Cardiac septum (tissue), 1 donor: ENCODE measurements around the gene ABLIM3. TPM values are rescaled to one million over a fixed set of nuclear protein-coding genes. Genes with fewer than 3 reads are reported as not detected.
"Not testable (repeated sequence)": the region's sequence is repeated elsewhere in the genome, so short reads cannot be mapped to it uniquely, and the experiment has no call there.

Source experiments
- DNase-seq: peaks from one replicate; pipeline ENCODE4 v3.0.0-alpha.2; 2020; ENCODE audit warnings: low spot score
- intact Hi-C: fragments of 100-400 bp; cut with DNase I; formaldehyde crosslinking; loops from one replicate; pipeline ENCODE4 v1.14.0; 2022
- total RNA-seq: library from RNA; stranded (reverse); fragmentation: NEBNext Ultra II Directional; extraction: Animal tissue kit (Norgen Biotek cat#: 25700); gene quantifications from one replicate; pipeline ENCODE4 v1.2.1, GENCODE V29; 2021
- donor health status: DM: no; HTN: no; CAD: no.

Gene ABLIM3
- total RNA-seq, 1 donor from 2014 or later: 118 TPM

DNA sequence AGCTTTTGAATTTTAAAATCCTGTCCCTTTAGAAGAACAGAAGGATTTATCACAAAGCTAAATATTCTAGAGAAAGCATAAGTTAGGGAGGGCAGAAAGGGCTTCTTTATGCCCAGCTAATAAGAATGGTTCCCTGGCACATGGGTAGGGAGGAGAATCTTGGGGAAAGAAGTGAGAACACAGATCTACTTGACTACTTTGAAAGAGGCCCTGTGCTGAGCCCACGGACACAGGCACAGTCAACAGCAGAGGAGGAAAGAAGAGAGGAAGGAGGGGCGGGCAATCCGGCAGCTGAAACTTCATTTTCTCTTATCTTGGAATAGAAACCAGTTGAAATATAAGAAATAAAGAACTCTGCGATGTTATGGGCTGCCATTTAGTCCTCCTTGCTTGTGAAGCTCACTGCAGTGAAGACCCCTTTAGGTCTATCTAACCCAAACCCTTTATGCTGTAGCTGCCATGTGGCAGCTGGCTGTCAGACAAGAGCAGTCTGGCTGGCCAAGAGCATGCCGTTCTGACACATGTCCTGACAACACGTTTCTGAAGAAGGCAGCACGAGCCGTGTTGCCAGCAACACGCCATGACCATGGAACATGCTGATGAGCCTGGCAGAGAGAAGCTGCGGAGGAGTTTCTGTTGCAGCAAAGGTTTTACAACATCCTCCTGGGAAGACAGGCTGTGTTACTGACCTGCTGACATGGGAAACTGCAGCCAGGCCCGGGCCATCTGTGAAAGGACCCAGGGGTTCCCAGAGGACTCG, 34.2 kb downstream of the ABLIM3 start:
- peak; percentile 85 for DNase-seq
- intact Hi-C loops: loop anchor here (2.0 to 5.0 kb wide), 3 partner anchors 21 to 37 kb away; partner anchors contain the start of gene ABLIM3

DNA sequence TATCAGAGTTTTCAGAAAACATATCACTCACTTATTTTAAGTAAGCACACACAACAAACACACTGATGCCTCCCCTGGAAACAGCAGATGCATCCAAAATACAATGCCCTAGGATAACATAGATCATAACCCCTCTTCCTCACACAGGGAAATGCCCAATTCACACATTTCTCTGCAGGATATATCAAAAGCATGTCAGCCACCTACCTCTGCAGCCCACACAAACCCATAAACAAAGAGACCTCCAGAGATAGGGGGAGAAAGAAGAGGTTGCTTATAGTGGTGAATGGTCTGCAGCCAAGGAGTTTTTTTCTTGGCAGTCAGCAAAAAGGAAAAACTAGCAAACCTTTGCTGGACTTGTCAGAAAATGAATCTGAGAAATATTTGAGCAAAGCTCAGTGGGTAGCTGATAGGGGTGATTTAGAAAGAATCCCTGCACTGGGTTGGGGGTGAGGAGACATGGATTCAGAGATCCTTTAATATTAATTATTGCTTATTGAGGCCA, 36.1 kb downstream of the ABLIM3 start:
- intact Hi-C loops: loop anchor here (5.0 kb wide), 2 partner anchors 35 kb away; partner anchors contain the start of gene ABLIM3
- DNase-seq: no peak

DNA sequence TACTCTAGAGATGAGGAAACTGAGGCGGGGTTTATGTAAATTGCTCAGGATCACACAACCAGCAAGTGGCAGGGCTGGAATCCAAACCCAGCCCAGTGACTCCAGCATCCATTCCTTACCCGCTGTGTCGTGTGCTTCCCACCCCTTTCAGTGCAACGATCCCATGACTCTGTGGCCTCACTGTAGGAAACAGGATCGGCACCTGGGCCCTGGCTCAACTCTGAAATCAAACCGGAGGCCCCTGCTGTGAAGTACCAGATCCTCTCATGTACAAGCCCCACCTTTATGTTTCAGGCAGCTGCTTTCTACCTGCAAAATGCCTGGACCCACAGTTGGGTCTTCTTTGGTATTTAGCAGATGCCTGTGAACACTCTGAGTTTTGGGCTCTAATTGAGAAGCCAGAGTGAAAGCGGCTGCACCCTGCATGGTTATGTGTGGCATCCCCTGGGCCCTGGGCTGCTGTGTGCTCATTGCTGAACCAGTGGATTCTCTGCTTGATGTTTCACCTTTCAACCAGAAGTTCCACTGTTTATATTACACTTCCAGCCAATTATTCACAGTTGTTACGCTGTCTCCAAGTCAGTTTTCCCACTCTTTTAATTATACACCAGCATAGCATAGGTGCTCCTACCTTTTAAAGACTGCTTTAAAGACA, 36.7 kb downstream of the ABLIM3 start:
- no peak for DNase-seq
- intact Hi-C loops: loop anchor here (5.0 kb wide), 2 partner anchors 34 to 36 kb away; partner anchors contain the start of gene ABLIM3

DNA sequence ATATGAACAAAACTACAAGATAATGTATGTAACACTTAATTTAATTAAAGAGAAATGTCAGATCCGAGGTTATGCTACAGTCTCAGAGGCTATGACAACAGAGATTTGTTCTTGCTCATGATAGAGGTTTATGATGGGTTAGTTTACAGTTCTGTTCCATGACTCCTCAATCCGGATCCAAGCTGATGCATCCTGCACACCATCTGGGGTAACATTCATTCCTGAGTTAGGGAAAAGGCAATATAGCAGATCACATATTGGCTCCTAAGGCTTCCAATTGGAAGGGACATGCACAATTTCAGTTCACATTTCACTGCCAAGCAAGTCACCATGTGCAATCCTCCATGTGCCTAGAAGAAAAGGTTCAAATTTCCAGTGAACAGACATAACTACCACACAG, 40.4 kb downstream of the ABLIM3 start:
- no peak for DNase-seq
- intact Hi-C loops: no loop called here

DNA sequence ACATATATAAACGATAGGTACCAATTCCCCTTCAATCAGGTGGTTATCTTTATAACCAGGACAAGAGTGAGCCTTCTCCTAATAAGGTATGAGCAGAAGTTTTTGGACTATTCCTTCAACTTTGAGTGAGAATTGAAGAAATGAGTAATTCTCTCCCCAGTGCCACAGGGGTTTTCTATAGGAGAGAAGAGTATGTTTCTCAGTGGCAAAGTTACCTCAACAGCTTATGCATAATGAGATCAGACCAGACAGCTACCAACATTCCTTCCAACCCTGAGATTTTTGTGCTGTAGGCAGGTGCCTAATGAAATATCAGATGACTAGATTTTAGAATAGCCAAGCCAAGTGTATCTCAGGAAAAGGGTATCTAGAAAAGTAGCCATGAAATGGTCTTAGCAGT, 40.9 kb downstream of the ABLIM3 start:
- DNase-seq: no peak
- intact Hi-C loops: no loop called here

- no peak for DNase-seq
- intact Hi-C loops: no loop called here
Measured at GRCh38 chr5:149185067-149185466, 43.8 kb downstream of the ABLIM3 start.

DNA sequence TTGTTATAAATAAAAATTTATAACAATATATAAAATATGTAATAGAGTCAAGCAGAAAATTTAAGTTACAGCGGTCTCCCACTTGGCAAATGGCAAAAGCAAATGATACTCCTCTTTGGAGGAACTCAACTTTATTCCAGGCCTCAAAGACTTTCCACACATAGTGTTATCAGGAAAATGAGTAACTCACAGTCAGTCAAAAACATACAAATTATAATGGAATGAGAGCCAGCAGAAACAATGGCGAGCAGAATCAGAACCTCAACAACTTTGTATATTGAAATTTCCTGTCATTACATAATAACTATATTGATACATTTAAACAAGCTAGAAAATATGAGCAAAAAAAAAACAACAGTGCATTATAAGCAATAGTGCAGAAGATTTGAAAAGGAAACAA, 45.2 kb downstream of the ABLIM3 start:
- intact Hi-C loops: no loop called here

DNA sequence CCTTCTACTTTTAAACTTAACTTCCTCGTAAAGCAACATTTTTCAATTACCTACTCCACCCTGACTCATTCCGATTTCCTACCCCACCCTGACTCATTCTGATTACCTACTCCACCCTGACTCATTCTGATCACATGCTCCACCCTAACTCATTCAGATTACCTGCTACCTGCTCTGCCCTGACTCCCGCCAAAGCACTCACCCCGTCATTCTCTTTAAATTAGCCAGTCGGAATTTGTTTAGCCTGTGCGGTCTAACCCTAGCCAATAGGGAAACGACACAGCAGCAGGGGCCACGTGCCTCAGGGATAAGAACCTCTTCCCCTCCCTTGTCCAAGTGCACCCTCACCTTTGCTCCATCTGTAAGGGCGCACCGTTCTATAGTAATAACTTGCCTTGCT, 46.3 kb downstream of the ABLIM3 start:
- DNase-seq, intact Hi-C loops: not testable (repeated sequence)

More for the DNA sequence above, 45.2 kb downstream of the ABLIM3 start:
- DNase-seq: no peak

DNA sequence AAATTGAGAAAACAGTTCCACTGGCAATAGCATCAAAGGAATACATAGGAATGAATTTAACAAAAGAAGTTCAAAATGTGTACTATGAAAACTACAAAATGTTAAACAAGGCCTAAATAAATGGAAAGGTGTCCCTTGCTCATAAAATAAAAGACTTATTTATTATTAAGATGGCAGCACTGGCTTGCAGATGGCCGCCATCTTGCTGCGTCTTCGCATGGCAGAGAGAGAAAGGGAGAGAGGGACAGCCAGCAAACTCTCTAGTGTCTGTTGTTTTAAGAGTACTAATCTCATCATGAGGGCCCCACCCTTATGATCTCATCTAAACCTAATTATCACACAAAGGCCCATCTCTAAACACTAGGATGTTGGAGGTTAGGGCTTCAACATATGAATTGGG, 47.1 kb downstream of the ABLIM3 start:
- intact Hi-C loops: no loop called here
- DNase-seq: no peak

DNA sequence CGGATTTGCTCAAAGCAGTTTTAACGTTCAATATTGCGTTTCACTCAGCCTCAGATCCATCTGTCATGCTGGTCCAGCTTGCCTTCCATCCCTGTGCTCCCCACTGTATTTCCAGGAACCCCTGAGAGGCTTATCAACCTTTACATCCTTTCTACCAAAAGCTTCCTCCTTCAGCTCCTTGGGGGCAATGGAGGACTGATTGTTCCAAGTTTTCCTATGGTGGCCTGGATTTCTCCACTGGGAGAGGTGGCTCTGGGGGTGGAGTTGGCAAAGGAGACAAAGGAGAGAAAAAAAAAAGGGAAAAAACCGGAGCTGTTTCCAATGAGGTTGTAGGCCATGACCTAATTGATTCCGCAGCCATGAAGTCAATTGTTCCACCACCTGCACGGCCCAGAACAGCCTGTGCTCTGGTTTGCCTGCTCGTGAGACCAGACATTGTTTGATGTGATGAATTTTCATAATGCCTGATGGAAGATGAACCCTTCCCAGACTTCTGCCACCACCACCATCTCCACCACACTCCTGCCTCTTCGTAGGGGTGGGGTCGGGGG, 54.1 kb downstream of the ABLIM3 start:
- DNase-seq: no peak
- intact Hi-C loops: no loop called here

GRCh38 chr5:149195962-149196361, 54.7 kb downstream of the ABLIM3 start:
- intact Hi-C loops: no loop called here
- no peak for DNase-seq

- intact Hi-C loops: no loop called here
- DNase-seq: no peak
Measured at GRCh38 chr5:149198148-149198547, 56.9 kb downstream of the ABLIM3 start.

DNA sequence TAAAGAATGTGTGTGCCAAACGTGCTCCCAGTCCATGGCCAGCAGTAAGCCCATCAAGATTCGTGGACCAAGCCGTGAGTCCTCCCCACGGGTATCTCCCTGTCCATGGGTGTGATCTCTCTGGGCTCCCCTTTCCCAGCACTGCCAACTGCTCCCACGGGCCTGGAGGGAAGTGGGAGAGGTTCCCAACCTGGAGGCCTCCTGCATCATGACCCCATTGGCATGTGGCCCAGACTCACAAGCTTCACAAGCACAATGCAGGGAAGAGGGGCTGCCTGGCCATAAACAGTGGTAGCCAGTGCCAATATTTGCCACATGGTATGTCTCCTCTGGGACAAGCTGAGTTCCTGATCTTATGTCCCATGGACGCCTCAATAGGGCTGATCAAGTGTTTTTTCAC, 59.1 kb downstream of the ABLIM3 start:
- no peak for DNase-seq
- intact Hi-C loops: no loop called here

DNA sequence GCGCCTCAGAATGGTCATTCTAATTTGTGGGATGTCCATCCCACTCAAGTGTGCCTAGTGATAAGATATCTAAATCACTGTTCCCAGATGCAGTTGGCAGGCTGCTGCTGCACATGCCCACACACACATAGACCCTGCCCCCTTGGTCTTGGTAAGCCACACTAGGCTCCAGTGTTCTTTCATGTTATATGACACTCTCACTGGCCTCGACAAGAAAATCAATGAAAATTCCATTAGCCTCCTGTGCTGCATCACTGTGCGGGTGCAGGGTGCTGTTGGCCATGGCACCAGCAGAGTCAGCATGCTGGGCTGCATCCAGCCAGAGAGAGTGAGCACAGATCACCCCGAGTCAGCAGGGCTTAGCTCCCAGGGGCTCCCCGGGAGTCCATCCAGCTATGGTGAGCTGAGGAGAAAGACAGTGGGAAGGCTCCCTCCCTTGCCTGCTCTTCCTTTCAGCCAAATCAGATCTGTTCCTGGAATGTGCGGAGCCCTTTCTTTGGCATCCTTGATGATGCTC, 59.9 kb downstream of the ABLIM3 start:
- intact Hi-C loops: no loop called here
- no peak for DNase-seq

- DNase-seq: no peak
- intact Hi-C loops: no loop called here
Measured at GRCh38 chr5:149202910-149203451, 61.7 kb downstream of the ABLIM3 start.

- intact Hi-C loops: no loop called here
- DNase-seq: no peak
Measured at GRCh38 chr5:149203921-149204441, 62.7 kb downstream of the ABLIM3 start.

DNA sequence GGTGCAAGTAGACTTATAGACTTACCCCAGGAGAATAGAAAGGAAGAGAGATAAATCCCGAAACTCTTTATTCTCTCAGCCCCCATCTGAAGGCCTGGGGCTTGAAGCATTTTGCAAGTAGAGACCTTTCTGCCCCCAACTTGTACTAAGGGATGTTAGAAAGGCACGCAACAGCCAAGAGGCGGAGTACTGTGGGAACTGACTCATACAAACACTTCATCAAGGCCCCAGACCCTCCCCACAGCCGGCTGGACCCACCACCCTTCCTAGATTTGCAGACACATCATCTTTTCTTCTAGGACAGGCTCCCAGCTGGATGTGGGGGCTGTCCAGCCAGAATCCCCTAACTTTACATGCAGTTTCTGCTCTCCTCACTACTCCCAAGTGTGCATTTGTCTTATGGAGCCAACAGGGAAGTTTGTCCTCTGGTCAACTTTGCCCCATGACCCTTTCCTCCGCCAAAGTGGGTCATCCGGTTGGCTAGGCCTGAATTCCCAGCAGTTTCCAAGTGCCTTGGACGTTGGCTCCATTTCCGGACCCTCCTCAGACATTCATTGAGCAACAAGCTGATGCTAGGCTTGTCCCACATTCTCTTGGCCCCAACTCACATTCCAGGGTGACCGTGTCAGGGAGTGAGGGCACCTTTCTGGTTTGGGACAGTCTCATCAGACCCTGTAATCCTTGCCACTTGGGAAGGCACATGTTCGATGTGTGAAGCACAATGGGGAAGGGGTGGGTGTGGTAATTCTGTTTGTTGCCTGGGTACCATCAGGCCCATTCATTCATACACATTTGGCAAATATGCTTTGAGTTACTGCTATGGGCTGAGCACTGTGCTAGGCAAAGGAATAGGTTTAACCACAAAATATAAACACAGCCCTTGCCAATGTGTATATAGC, 64.6 kb downstream of the ABLIM3 start:
- DNase-seq: no peak
- intact Hi-C loops: no loop called here

DNA sequence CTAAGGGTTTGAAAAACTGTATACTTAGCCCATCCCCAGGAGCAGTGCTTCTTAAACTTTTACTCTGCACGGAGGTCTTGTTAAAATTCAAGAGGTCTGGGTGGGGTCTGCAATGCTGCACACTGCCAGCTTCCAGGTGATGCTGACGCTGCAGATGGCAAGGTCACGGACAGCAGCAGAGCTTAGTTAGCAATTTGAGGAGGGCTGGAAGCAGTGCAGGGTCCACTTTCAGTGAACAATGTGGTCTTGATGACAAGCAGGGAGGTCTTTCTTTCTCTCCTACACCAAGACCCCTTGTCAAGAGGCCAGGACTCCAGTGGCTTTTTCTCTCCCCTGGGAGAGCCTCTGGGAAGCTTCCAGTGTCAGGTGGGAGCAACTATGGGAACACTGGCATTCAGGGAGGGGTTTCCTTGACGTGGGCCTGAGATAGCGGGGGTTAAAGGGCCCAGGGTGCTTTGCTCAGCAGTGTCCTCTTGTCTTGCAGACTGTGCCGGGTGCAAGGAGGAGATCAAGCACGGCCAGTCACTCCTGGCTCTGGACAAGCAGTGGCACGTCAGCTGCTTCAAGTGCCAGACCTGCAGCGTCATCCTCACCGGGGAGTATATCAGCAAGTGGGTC, 65.3 kb downstream of the ABLIM3 start:
- DNase-seq: no peak
- intact Hi-C loops: no loop called here
